ENCODE data around the gene USP25.

USP25 gene

GRCh38 chr21:15839026-15839425, 109.2 kb downstream of the USP25 start:
- H3K4me3 ChIP-seq (ENCODE audit: low read length) = no peak overlapping the region
- no peak for DNase-seq (ENCODE audit: low read depth, low spot score)

GRCh38 chr21:15839601-15840000, 109.8 kb downstream of the USP25 start:
- no peak for DNase-seq (ENCODE audit: low read depth, low spot score)
- H3K4me3 ChIP-seq (ENCODE audit: low read length) = no peak overlapping the region

- DNase-seq (ENCODE audit: low read depth, low spot score) = no peak
- H3K4me3 ChIP-seq (ENCODE audit: low read length) = no peak overlapping the region
Measured at GRCh38 chr21:15840406-15840805, 110.6 kb downstream of the USP25 start.

GRCh38 chr21:15841856-15842564, 112.2 kb downstream of the USP25 start:
- no peak overlapping the region for H3K4me3 ChIP-seq (ENCODE audit: low read length)
- no peak for DNase-seq (ENCODE audit: low read depth, low spot score)

GRCh38 chr21:15842565-15842880, 112.7 kb downstream of the USP25 start:
- no peak overlapping the region for H3K4me3 ChIP-seq (ENCODE audit: low read length)
- DNase-seq (ENCODE audit: low read depth, low spot score) = no peak

- H3K4me3 ChIP-seq (ENCODE audit: low read length) = no peak overlapping the region
Measured at GRCh38 chr21:15843766-15844165, 114.0 kb downstream of the USP25 start.

GRCh38 chr21:15848634-15849560, 119.1 kb downstream of the USP25 start:
- DNase-seq (ENCODE audit: low read depth, low spot score) = no peak
- no peak overlapping the region for H3K4me3 ChIP-seq (ENCODE audit: low read length)

More at GRCh38 chr21:15843766-15844165, 114.0 kb downstream of the USP25 start:
- DNase-seq (ENCODE audit: low read depth, low spot score) = no peak

- H3K4me3 ChIP-seq (ENCODE audit: low read length) = no peak overlapping the region
- no peak for DNase-seq (ENCODE audit: low read depth, low spot score)
Measured at GRCh38 chr21:15849927-15850326, 120.1 kb downstream of the USP25 start.

GRCh38 chr21:15850645-15851044, 120.9 kb downstream of the USP25 start:
- DNase-seq (ENCODE audit: low read depth, low spot score) = no peak
- H3K4me3 ChIP-seq (ENCODE audit: low read length) = no peak overlapping the region

GRCh38 chr21:15852146-15852545, 122.4 kb downstream of the USP25 start:
- no peak for DNase-seq (ENCODE audit: low read depth, low spot score)
- no peak overlapping the region for H3K4me3 ChIP-seq (ENCODE audit: low read length)

GRCh38 chr21:15853126-15853525, 123.3 kb downstream of the USP25 start:
- H3K4me3 ChIP-seq (ENCODE audit: low read length) = no peak overlapping the region
- no peak for DNase-seq (ENCODE audit: low read depth, low spot score)

GRCh38 chr21:15856813-15857212, 127.0 kb downstream of the USP25 start:
- DNase-seq (ENCODE audit: low read depth, low spot score) = no peak
- H3K4me3 ChIP-seq (ENCODE audit: low read length) = no peak overlapping the region

- no peak for DNase-seq (ENCODE audit: low read depth, low spot score)
- H3K4me3 ChIP-seq (ENCODE audit: low read length) = no peak overlapping the region
Measured at GRCh38 chr21:15857740-15858139, 128.0 kb downstream of the USP25 start.

GRCh38 chr21:15860541-15860940, 130.8 kb downstream of the USP25 start:
- no peak for DNase-seq (ENCODE audit: low read depth, low spot score)
- no peak overlapping the region for H3K4me3 ChIP-seq (ENCODE audit: low read length)

GRCh38 chr21:15868940-15869339, 139.2 kb downstream of the USP25 start:
- H3K4me3 ChIP-seq (ENCODE audit: low read length) = no peak overlapping the region
- DNase-seq (ENCODE audit: low read depth, low spot score) = no peak

GRCh38 chr21:15870819-15871218, 141.0 kb downstream of the USP25 start:
- DNase-seq (ENCODE audit: low read depth, low spot score) = no peak
- H3K4me3 ChIP-seq (ENCODE audit: low read length) = no peak overlapping the region

- H3K4me3 ChIP-seq (ENCODE audit: low read length) = no peak overlapping the region
- DNase-seq (ENCODE audit: low read depth, low spot score) = no peak
Measured at GRCh38 chr21:15872236-15872635, 142.5 kb downstream of the USP25 start.

- H3K4me3 ChIP-seq (ENCODE audit: low read length) = no peak overlapping the region
- no peak for DNase-seq (ENCODE audit: low read depth, low spot score)
Measured at GRCh38 chr21:15874615-15875014, 144.8 kb downstream of the USP25 start.

GRCh38 chr21:15875286-15875685, 145.5 kb downstream of the USP25 start:
- H3K4me3 ChIP-seq (ENCODE audit: low read length) = no peak overlapping the region
- DNase-seq (ENCODE audit: low read depth, low spot score) = no peak

GRCh38 chr21:15893902-15894301, 164.1 kb downstream of the USP25 start:
- no peak overlapping the region for H3K4me3 ChIP-seq (ENCODE audit: low read length)
- DNase-seq (ENCODE audit: low read depth, low spot score) = no peak

GRCh38 chr21:15894596-15894995, 164.8 kb downstream of the USP25 start:
- no peak for DNase-seq (ENCODE audit: low read depth, low spot score)
- H3K4me3 ChIP-seq (ENCODE audit: low read length) = no peak overlapping the region

Measured in Jurkat, Clone E6-1 (cell line).